SK-N-SH (cell line): Measurements from ENCODE around the gene RGS6. TPM values are rescaled to one million over a fixed set of nuclear protein-coding genes. Genes with fewer than 3 reads are reported as not detected.

ENCODE experiments used
- CTCF ChIA-PET: fragments of 300-600, 350-600 bp; formaldehyde crosslinking; extraction: SDS; loops from one replicate; lab custom pipeline; 2021; lab: Yijun Ruan, JAX
- POLR2A ChIA-PET: fragments of 350-600 bp; sonication (Branson Sonifier 250); formaldehyde crosslinking; extraction: SDS; loops from one replicate; lab custom pipeline; 2020; ENCODE audit warnings: antibody characterized with exemption, inconsistent platforms; lab: Yijun Ruan, JAX
- DNase-seq: peaks from one replicate; pipeline ENCODE4 v3.0.0; 2012
- H2AFZ ChIP-seq: fragments of 200-600 bp; sonication (generic); 2 replicates; pipeline ENCODE4 v1.8.1; 2016; ENCODE audit warnings: antibody characterized with exemption, mild to moderate bottlenecking, low read depth
- H3F3A ChIP-seq: fragments of 200-600 bp; sonication (generic); replicated peaks from 2 replicates; pipeline ENCODE3; 2016; ENCODE audit warnings: antibody characterized with exemption, mild to moderate bottlenecking; ENCODE audit not compliant: insufficient read depth
- H3K27ac ChIP-seq, 2 experiments: fragments of 200-500 bp in 1 of 2; fragments of 200-600 bp in 1 of 2; sonication (Bioruptor generic) in 1 of 2; sonication (generic), shearing (Covaris generic) in 1 of 2; 2 replicates each; pipeline versions ENCODE4 v1.5.1 to v1.6.1; 2014 to 2016; ENCODE audit warnings: low read depth in 2 of 2, inconsistent platforms in 1 of 2, low read length in 1 of 2, mild to moderate bottlenecking in 1 of 2, mixed read lengths in 1 of 2
- H3K27me3 ChIP-seq: fragments of 200-600 bp; sonication (generic), shearing (Covaris generic); 2 replicates; pipeline ENCODE4 v1.6.1; 2016; ENCODE audit warnings: mixed run types; ENCODE audit not compliant: insufficient read depth
- H3K36me3 ChIP-seq, 2 experiments: fragments of 200-500 bp in 1 of 2; fragments of 200-600 bp in 1 of 2; sonication (Bioruptor generic) in 1 of 2; sonication (generic) in 1 of 2; replicated peaks in 1 of 2; 2 replicates each; pipeline versions ENCODE3 to v1.5.1; 2014 to 2016; ENCODE audit warnings: low read length in 1 of 2, mild to moderate bottlenecking in 1 of 2; ENCODE audit not compliant: insufficient read depth in 2 of 2, control insufficient read depth in 1 of 2
- H3K4me1 ChIP-seq, 2 experiments: fragments of 200-500 bp in 1 of 2; fragments of 200-600 bp in 1 of 2; sonication (Bioruptor generic) in 1 of 2; sonication (generic), shearing (Covaris generic) in 1 of 2; 2 replicates each; pipeline versions ENCODE4 v1.5.1 to v1.6.1; 2014 to 2016; ENCODE audit warnings: low read depth in 1 of 2, low read length in 1 of 2, mixed run types in 1 of 2; ENCODE audit not compliant: insufficient read depth in 2 of 2, control insufficient read depth in 1 of 2
- H3K4me2 ChIP-seq: fragments of 200-600 bp; sonication (generic), shearing (Covaris generic); 2 replicates; pipeline ENCODE4 v1.6.1; 2017; ENCODE audit warnings: mixed run types
- H3K4me3 ChIP-seq, 2 experiments: fragments of 200-500 bp in 1 of 2; fragments of 200-600 bp in 1 of 2; sonication (Bioruptor generic) in 1 of 2; sonication (generic), shearing (Covaris generic) in 1 of 2; 2 replicates each; pipeline versions ENCODE4 v1.5.1 to v1.8.1; 2014 to 2016; ENCODE audit warnings: low read depth in 2 of 2, inconsistent platforms in 1 of 2, low read length in 1 of 2, mild to moderate bottlenecking in 1 of 2, mixed read lengths in 1 of 2, moderate library complexity in 1 of 2
- H3K79me2 ChIP-seq: fragments of 200-600 bp; sonication (generic); 2 replicates; pipeline ENCODE4 v1.8.1; 2017; ENCODE audit warnings: mild to moderate bottlenecking; ENCODE audit not compliant: insufficient read depth
- H3K9ac ChIP-seq: fragments of 200-600 bp; sonication (generic); 2 replicates; pipeline ENCODE4 v1.6.1; 2017; ENCODE audit warnings: mixed run types
- H3K9me2 ChIP-seq: fragments of 200-600 bp; sonication (generic); 2 replicates; pipeline ENCODE4 v1.6.1; 2017; ENCODE audit warnings: mixed run types
- H3K9me3 ChIP-seq: fragments of 200-600 bp; sonication (generic); 2 replicates; pipeline ENCODE4 v1.6.1; 2017; ENCODE audit warnings: mixed run types, mild to moderate bottlenecking, moderate library complexity
- H4K20me1 ChIP-seq: fragments of 200-600 bp; sonication (generic); 2 replicates; pipeline ENCODE4 v1.6.1; 2017; ENCODE audit warnings: mild to moderate bottlenecking, mixed run types; ENCODE audit not compliant: insufficient read depth
- CTCF ChIP-seq: fragments of 200-600 bp; sonication (generic); IDR thresholded peaks from 2 replicates; pipeline ENCODE4 v1.6.1; 2017; ENCODE audit warnings: antibody characterized with exemption, mild to moderate bottlenecking, moderate library complexity
- FOSL2 ChIP-seq: IDR thresholded peaks from 2 replicates; pipeline ENCODE4 v1.4.0; 2012; ENCODE audit warnings: low read depth, mild to moderate bottlenecking, moderate library complexity, borderline replicate concordance
- FOXJ3 ChIP-seq: sonication (generic); formaldehyde crosslinking; IDR thresholded peaks from 2 replicates; pipeline ENCODE4 v1.5.1; 2020; ENCODE audit warnings: mild to moderate bottlenecking, missing genetic modification reagents
- GATA2 ChIP-seq: sonication (generic); formaldehyde crosslinking; IDR thresholded peaks from 2 replicates; pipeline ENCODE4 v1.5.0; 2020; ENCODE audit warnings: mild to moderate bottlenecking, missing genetic modification reagents
- MAX ChIP-seq: IDR thresholded peaks from 2 replicates; pipeline ENCODE4 v1.4.0; 2012; ENCODE audit warnings: low read depth
- MEF2A ChIP-seq: IDR thresholded peaks from 2 replicates; pipeline ENCODE4 v1.4.0; 2012; ENCODE audit warnings: low read depth, borderline replicate concordance
- RCOR1 ChIP-seq: fragments of 150-350 bp; IDR thresholded peaks from 2 replicates; pipeline ENCODE4 v1.6.1; 2017; ENCODE audit warnings: antibody characterized with exemption, low read length
- RFX5 ChIP-seq: IDR thresholded peaks from 2 replicates; pipeline ENCODE4 v1.6.1; 2012; ENCODE audit warnings: mild to moderate bottlenecking, improper control_type of control experiment, low read length
- SIN3A ChIP-seq: IDR thresholded peaks from 2 replicates; pipeline ENCODE4 v1.6.1; 2012; ENCODE audit warnings: low read depth, mild to moderate bottlenecking, low read length, moderate library complexity, borderline replicate concordance
- SMC3 ChIP-seq: IDR thresholded peaks from 2 replicates; pipeline ENCODE4 v1.6.1; 2012; ENCODE audit warnings: low read depth, low read length, improper control_type of control experiment
- TAF1 ChIP-seq: IDR thresholded peaks from 2 replicates; pipeline ENCODE4 v1.6.1; 2012; ENCODE audit warnings: low read depth, mild to moderate bottlenecking, low read length, moderate library complexity, borderline replicate concordance
- TCF12 ChIP-seq: IDR thresholded peaks from 2 replicates; pipeline ENCODE4 v1.4.0; 2012
- USF1 ChIP-seq: IDR thresholded peaks from 2 replicates; pipeline ENCODE4 v1.4.0; 2012; ENCODE audit warnings: low read depth, borderline replicate concordance
- ZBTB33 ChIP-seq: IDR thresholded peaks from 2 replicates; pipeline ENCODE4 v1.4.0; 2012; ENCODE audit warnings: low read depth, borderline replicate concordance
- WGBS: methylation state at CpG from one replicate; pipeline ENCODE4 v1.1.6; 2017; ENCODE audit warnings: low lambda C conversion rate; 5-methylcytosine and 5-hydroxymethylcytosine counted together
- polyA plus RNA-seq, 3 experiments: library from polyadenylated mRNA; depleted of rRNA; stranded (reverse); fragments of >200 nt; gene quantifications; 2 replicates each; pipeline ENCODE4 v1.2.3, GENCODE V29; 2012

The RGS6 gene
- polyA plus RNA-seq, 1 of the 3 experiments (the other 2 are of a cell fraction): not detected

GRCh38 chr14:72164420-72165228, 232.4 kb downstream of the RGS6 start:
- no peaks in the 10 kb centered on the region for H3K36me3 ChIP-seq
- ChIA-PET POLR2A (no interaction called here), CTCF (interaction anchor here (0.6 kb wide), 1 partner anchor 61 kb away, joined by 3 read pairs; no protein-coding TSS in a partner anchor)
- no peaks in the 10 kb centered on the region for H3K4me1 ChIP-seq
- no peak overlapping the region for H3K4me2 ChIP-seq
- no peak overlapping the region for H2AFZ ChIP-seq
- H3K27me3 ChIP-seq: no peaks in the 10 kb centered on the region
- H3K9me3 ChIP-seq: no peaks in the 10 kb centered on the region
- 2% methylated on average over 9 of the region's 9 CpGs for WGBS
- H4K20me1 ChIP-seq: no peaks in the 10 kb centered on the region
- no peaks in the 10 kb centered on the region for H3K79me2 ChIP-seq
- no peak overlapping the region for H3K27ac ChIP-seq
- no peak overlapping the region for H3K4me3 ChIP-seq
- H3F3A ChIP-seq: no peaks in the 10 kb centered on the region
- TF ChIP-seq RFX5 (no peak), USF1 (no peak), ZBTB33 (no peak), RCOR1 (no peak), FOXJ3 (no peak), TAF1 (no peak), MAX (no peak), FOSL2 (no peak), MEF2A (no peak), TCF12 (no peak)
- H3K9ac ChIP-seq: no peak overlapping the region
- no peak for DNase-seq
- H3K9me2 ChIP-seq: no peaks in the 10 kb centered on the region

GRCh38 chr14:72165229-72165698, 233.0 kb downstream of the RGS6 start:
- H3K27ac ChIP-seq: no peak overlapping the region
- no peak overlapping the region for H3K4me2 ChIP-seq
- DNase-seq: no peak
- ChIA-PET POLR2A (no interaction called here), CTCF (interaction anchor here (0.6 kb wide), 1 partner anchor 61 kb away, joined by 3 read pairs; no protein-coding TSS in a partner anchor)
- no peak overlapping the region for H2AFZ ChIP-seq
- H3K27me3 ChIP-seq: no peaks in the 10 kb centered on the region
- TF ChIP-seq SMC3: no peak
- no peak for TF ChIP-seq SIN3A
- TF ChIP-seq CTCF: no peak
- no peak for TF ChIP-seq GATA2 (CRISPR knock-in tag)
- no peaks in the 10 kb centered on the region for H3F3A ChIP-seq
- 2% methylated on average over 8 of the region's 8 CpGs for WGBS
- H3K9ac ChIP-seq: no peak overlapping the region
- H3K4me1 ChIP-seq: no peaks in the 10 kb centered on the region
- no peaks in the 10 kb centered on the region for H3K36me3 ChIP-seq
- no peaks in the 10 kb centered on the region for H4K20me1 ChIP-seq
- no peaks in the 10 kb centered on the region for H3K9me3 ChIP-seq
- no peaks in the 10 kb centered on the region for H3K9me2 ChIP-seq
- no peak overlapping the region for H3K4me3 ChIP-seq
- no peaks in the 10 kb centered on the region for H3K79me2 ChIP-seq
